Measurements from ENCODE around the gene EHD4. TPM values are rescaled to one million over a fixed set of nuclear protein-coding genes. Genes with fewer than 3 reads are reported as not detected.

The EHD4 gene
- polyA plus RNA-seq, 3 donors, result 12.8 to 16.0 (median 14.2) TPM

- Mint-ChIP-seq H3K4me1 (peaks cover 8% of the 10 kb centered on the region), H3K4me3 (no peak overlapping the region), H3K27ac (peak overlapping the region in 3 of 7 donors; percentile 36 to 58 (median 38)), H3K27me3 (ENCODE audit: low read depth in 3 of 3) (peaks cover 0 to 3% (median 0%) of the 10 kb centered on the region in 3 donors), H3K9me3 (peaks cover 2 to 6% (median 4%) of the 10 kb centered on the region in 7 donors), H3K36me3 (peaks cover 77 to 92% of the 10 kb centered on the region in 2 donors)
- no peak overlapping the region for H3K9ac ChIP-seq (ENCODE audit: insufficient read depth, low read length, poor library complexity, severe bottlenecking)
- 100% methylated on average over 1 of the region's 5 CpGs for WGBS (ENCODE audit: insufficient coverage)
- peaks cover 10% of the 10 kb centered on the region for H3K79me2 ChIP-seq (ENCODE audit: insufficient read depth, low read length)
- H3K27me3 ChIP-seq (ENCODE audit: control insufficient read depth in 2 of 2, insufficient read depth in 2 of 2, low read length in 2 of 2), result no peaks in the 10 kb centered on the region
- peaks cover 59 to 94% of the 10 kb centered on the region in 2 donors for H3K36me3 ChIP-seq (replicated peaks in 1 of 2; ENCODE audit: control insufficient read depth in 1 of 2, insufficient read depth in 2 of 2, low read length in 2 of 2)
- no peak overlapping the region for H2AFZ ChIP-seq (ENCODE audit: insufficient read depth, low read depth, low read length, poor library complexity, severe bottlenecking)
- H3K4me2 ChIP-seq (replicated peaks; ENCODE audit: extremely low read depth, low read length, poor library complexity, severe bottlenecking), result no peak overlapping the region
- H4K20me1 ChIP-seq (ENCODE audit: insufficient read depth, low read length), result peaks cover 14% of the 10 kb centered on the region
- peaks cover 0 to 2% of the 10 kb centered on the region in 2 donors for H3K9me3 ChIP-seq (replicated peaks in 1 of 2; ENCODE audit: control insufficient read depth in 1 of 2, insufficient read depth in 1 of 2, low read length in 2 of 2)
- H3K4me3 ChIP-seq (replicated peaks in 1 of 3; ENCODE audit: low read depth in 2 of 3, low read length in 3 of 3), result no peak overlapping the region
- H3K27ac ChIP-seq (ENCODE audit: low read depth in 1 of 2, low read length in 2 of 2), result no peak overlapping the region
- intact Hi-C loops (cut with micrococcal nuclease), result loop anchor here in 1 of 2 donors (5.0 to 10.0 kb wide), 2 partner anchors 77 to 129 kb away; partner anchors contain the start of genes JMJD7 and MAPKBP1
- peaks cover 0 to 1% of the 10 kb centered on the region in 2 donors for H3K4me1 ChIP-seq (ENCODE audit: control insufficient read depth in 1 of 2, insufficient read depth in 2 of 2, low read length in 2 of 2)
- DNase-seq, result no peak
- TF ChIP-seq CTCF (IDR thresholded peaks at IDR 0.05), result no peak
Observed at GRCh38 chr15:41901431-41901830, 70.9 kb downstream of the EHD4 start.

GRCh38 chr15:41900526-41901380 is 71.6 kb downstream of the EHD4 start:
- Histone ChIP-seq H4K20me1 (ENCODE audit: insufficient read depth, low read length) (peaks cover 14% of the 10 kb centered on the region), H3K27me3 (ENCODE audit: control insufficient read depth in 2 of 2, insufficient read depth in 2 of 2, low read length in 2 of 2) (no peaks in the 10 kb centered on the region), H3K9ac (ENCODE audit: insufficient read depth, low read length, poor library complexity, severe bottlenecking) (no peak overlapping the region), H3K4me1 (ENCODE audit: control insufficient read depth in 1 of 2, insufficient read depth in 2 of 2, low read length in 2 of 2) (no peaks in the 10 kb centered on the region), H3K36me3 (replicated peaks in 1 of 2; ENCODE audit: control insufficient read depth in 1 of 2, insufficient read depth in 2 of 2, low read length in 2 of 2) (peaks cover 56 to 88% of the 10 kb centered on the region in 2 donors), H3K4me2 (replicated peaks; ENCODE audit: extremely low read depth, low read length, poor library complexity, severe bottlenecking) (no peak overlapping the region), H3K9me3 (replicated peaks in 1 of 2; ENCODE audit: control insufficient read depth in 1 of 2, insufficient read depth in 1 of 2, low read length in 2 of 2) (no peaks in the 10 kb centered on the region), H3K27ac (ENCODE audit: low read depth in 1 of 2, low read length in 2 of 2) (no peak overlapping the region), H3K79me2 (ENCODE audit: insufficient read depth, low read length) (peaks cover 10% of the 10 kb centered on the region), H2AFZ (ENCODE audit: insufficient read depth, low read depth, low read length, poor library complexity, severe bottlenecking) (no peak overlapping the region), H3K4me3 (replicated peaks in 1 of 3; ENCODE audit: low read depth in 2 of 3, low read length in 3 of 3) (no peak overlapping the region)
- Mint-ChIP-seq H3K9me3 (peaks cover 0 to 3% (median 0%) of the 10 kb centered on the region in 7 donors), H3K27ac (peak overlapping the region in 1 of 7 donors; percentile 78), H3K4me1 (peaks cover 8% of the 10 kb centered on the region), H3K4me3 (no peak overlapping the region), H3K36me3 (peaks cover 74 to 85% of the 10 kb centered on the region in 2 donors), H3K27me3 (ENCODE audit: low read depth in 3 of 3) (no peaks in the 10 kb centered on the region)
- no peak for DNase-seq
- intact Hi-C loops (cut with micrococcal nuclease), result loop anchor here in 1 of 2 donors (5.0 to 10.0 kb wide), 2 partner anchors 76 to 128 kb away; partner anchors contain the start of genes JMJD7 and MAPKBP1
- 94% methylated on average over 33 of the region's 36 CpGs for whole genome bisulfite sequencing (ENCODE audit: insufficient coverage)
- TF ChIP-seq CTCF (IDR thresholded peaks at IDR 0.05), result no peak

Data from CD14-positive monocyte (primary cell).